GM18858 (cell line): ENCODE results near the gene UBE2L6.
A peak's percentile ranks its signal among the peaks of the same experiment; 100 is the strongest.
"Not testable (repeated sequence)": the region's sequence is repeated elsewhere in the genome, so short reads cannot be mapped to it uniquely, and the experiment has no call there.

Experiments
- ATAC-seq: cut with Tn5 transposase; IDR thresholded peaks from one replicate; pipeline ENCODE4 v1.9.1; 2021; ENCODE audit not compliant: unreplicated experiment

The UBE2L6 gene

GRCh38 chr11:57566905-57567514 is 462 bp downstream of the UBE2L6 start:
- no peak for ATAC-seq

- peak; percentile 88 for ATAC-seq
Measured at GRCh38 chr11:57566005-57566904, 1.2 kb downstream of the UBE2L6 start.

- ATAC-seq, result no peak
Measured at GRCh38 chr11:57562596-57562995, 4.9 kb downstream of the UBE2L6 start.

GRCh38 chr11:57560146-57560545 is 7.3 kb downstream of the UBE2L6 start:
- no peak for ATAC-seq

- ATAC-seq, result no peak
Measured at GRCh38 chr11:57556041-57556440, 11.4 kb downstream of the UBE2L6 start.

GRCh38 chr11:57555393-57555792 is 12.1 kb downstream of the UBE2L6 start:
- ATAC-seq, result no peak

- no peak for ATAC-seq
Measured at GRCh38 chr11:57552479-57552878, 15.0 kb downstream of the UBE2L6 start.

- ATAC-seq, result no peak
Measured at GRCh38 chr11:57551941-57552340, 15.5 kb downstream of the UBE2L6 start.

- no peak for ATAC-seq
Measured at GRCh38 chr11:57549983-57550382, 17.5 kb downstream of the UBE2L6 start.

- peak; percentile 92 for ATAC-seq
Measured at GRCh38 chr11:57547854-57548377, 19.6 kb downstream of the UBE2L6 start.

- ATAC-seq, result peak; percentile 41
Measured at GRCh38 chr11:57546869-57547475, 20.5 kb downstream of the UBE2L6 start.

- ATAC-seq, result no peak
Measured at GRCh38 chr11:57546451-57546850, 21.0 kb downstream of the UBE2L6 start.

- ATAC-seq, result no peak
Measured at GRCh38 chr11:57545883-57546282, 21.6 kb downstream of the UBE2L6 start.

GRCh38 chr11:57544566-57544965 is 22.9 kb downstream of the UBE2L6 start:
- no peak for ATAC-seq

- no peak for ATAC-seq
Measured at GRCh38 chr11:57543593-57543992, 23.9 kb downstream of the UBE2L6 start.

GRCh38 chr11:57542582-57542981 is 24.9 kb downstream of the UBE2L6 start:
- ATAC-seq, result no peak

- no peak for ATAC-seq
Measured at GRCh38 chr11:57541169-57541568, 26.3 kb downstream of the UBE2L6 start.

GRCh38 chr11:57539342-57539741 is 28.1 kb downstream of the UBE2L6 start:
- ATAC-seq, result no peak

- ATAC-seq, result no peak
Measured at GRCh38 chr11:57536947-57537619, 30.4 kb downstream of the UBE2L6 start, which contains the start of gene SMTNL1. SMTNL1 (plus strand) TSS chr11:57537595; CDS start chr11:57542643, 5,048 bp downstream.

GRCh38 chr11:57534449-57534848 is 33.0 kb downstream of the UBE2L6 start:
- not testable (repeated sequence) for ATAC-seq
